ENCODE data around the gene TBC1D16. TPM values are rescaled to one million over a fixed set of nuclear protein-coding genes. Genes with fewer than 3 reads are reported as not detected.

TBC1D16 gene
- total RNA-seq, 1 donor: 0.52 TPM

GRCh38 chr17:80034791-80035686, 633 bp downstream of the TBC1D16 start:
- H3K27me3 ChIP-seq (ENCODE audit: insufficient read depth, low read length): peaks cover 21% of the 10 kb centered on the region
- peaks cover 17% of the 10 kb centered on the region for H3K4me1 ChIP-seq (ENCODE audit: insufficient read depth, low read length)
- H3K9me3 ChIP-seq (ENCODE audit: low read depth, low read length): no peaks in the 10 kb centered on the region
- peak overlapping the region; percentile 33 for H3K4me3 ChIP-seq (ENCODE audit: low read length)

GRCh38 chr17:80033840-80034239, 1.8 kb downstream of the TBC1D16 start:
- Histone ChIP-seq H3K27me3 (ENCODE audit: insufficient read depth, low read length) (peaks cover 21% of the 10 kb centered on the region), H3K4me3 (ENCODE audit: low read length) (no peak overlapping the region), H3K4me1 (ENCODE audit: insufficient read depth, low read length) (peaks cover 17% of the 10 kb centered on the region), H3K9me3 (ENCODE audit: low read depth, low read length) (no peaks in the 10 kb centered on the region)

GRCh38 chr17:80032614-80033171, 3.0 kb downstream of the TBC1D16 start:
- no peaks in the 10 kb centered on the region for H3K9me3 ChIP-seq (ENCODE audit: low read depth, low read length)
- no peak overlapping the region for H3K4me3 ChIP-seq (ENCODE audit: low read length)
- H3K4me1 ChIP-seq (ENCODE audit: insufficient read depth, low read length): peaks cover 17% of the 10 kb centered on the region
- peaks cover 16% of the 10 kb centered on the region for H3K27me3 ChIP-seq (ENCODE audit: insufficient read depth, low read length)

GRCh38 chr17:80031691-80032430, 3.8 kb downstream of the TBC1D16 start:
- H3K4me3 ChIP-seq (ENCODE audit: low read length): no peak overlapping the region
- H3K4me1 ChIP-seq (ENCODE audit: insufficient read depth, low read length): peaks cover 13% of the 10 kb centered on the region
- peaks cover 11% of the 10 kb centered on the region for H3K27me3 ChIP-seq (ENCODE audit: insufficient read depth, low read length)
- H3K9me3 ChIP-seq (ENCODE audit: low read depth, low read length): no peaks in the 10 kb centered on the region

- Histone ChIP-seq H3K27me3 (ENCODE audit: insufficient read depth, low read length) (peaks cover 9% of the 10 kb centered on the region), H3K4me1 (ENCODE audit: insufficient read depth, low read length) (peaks cover 9% of the 10 kb centered on the region), H3K9me3 (ENCODE audit: low read depth, low read length) (no peaks in the 10 kb centered on the region), H3K4me3 (ENCODE audit: low read length) (no peak overlapping the region)
These were observed 4.8 kb downstream of the TBC1D16 start for GRCh38 chr17:80030730-80031410.

GRCh38 chr17:80029258-80029974, 6.3 kb downstream of the TBC1D16 start:
- H3K27me3 ChIP-seq (ENCODE audit: insufficient read depth, low read length): peaks cover under 1% of the 10 kb centered on the region
- no peaks in the 10 kb centered on the region for H3K4me1 ChIP-seq (ENCODE audit: insufficient read depth, low read length)
- H3K9me3 ChIP-seq (ENCODE audit: low read depth, low read length): no peaks in the 10 kb centered on the region
- H3K4me3 ChIP-seq (ENCODE audit: low read length): no peak overlapping the region

- H3K9me3 ChIP-seq (ENCODE audit: low read depth, low read length): no peaks in the 10 kb centered on the region
- H3K4me1 ChIP-seq (ENCODE audit: insufficient read depth, low read length): no peaks in the 10 kb centered on the region
- no peak overlapping the region for H3K4me3 ChIP-seq (ENCODE audit: low read length)
- no peaks in the 10 kb centered on the region for H3K27me3 ChIP-seq (ENCODE audit: insufficient read depth, low read length)
These were observed 7.6 kb downstream of the TBC1D16 start for GRCh38 chr17:80028030-80028429.

GRCh38 chr17:80027043-80027435, 8.6 kb downstream of the TBC1D16 start:
- Histone ChIP-seq H3K4me1 (ENCODE audit: insufficient read depth, low read length) (no peaks in the 10 kb centered on the region), H3K4me3 (ENCODE audit: low read length) (no peak overlapping the region), H3K9me3 (ENCODE audit: low read depth, low read length) (no peaks in the 10 kb centered on the region), H3K27me3 (ENCODE audit: insufficient read depth, low read length) (no peaks in the 10 kb centered on the region)

GRCh38 chr17:80026359-80027042, 9.2 kb downstream of the TBC1D16 start:
- no peaks in the 10 kb centered on the region for H3K4me1 ChIP-seq (ENCODE audit: insufficient read depth, low read length)
- H3K4me3 ChIP-seq (ENCODE audit: low read length): no peak overlapping the region
- no peaks in the 10 kb centered on the region for H3K9me3 ChIP-seq (ENCODE audit: low read depth, low read length)
- no peaks in the 10 kb centered on the region for H3K27me3 ChIP-seq (ENCODE audit: insufficient read depth, low read length)

- Histone ChIP-seq H3K27me3 (ENCODE audit: insufficient read depth, low read length) (no peaks in the 10 kb centered on the region), H3K4me1 (ENCODE audit: insufficient read depth, low read length) (no peaks in the 10 kb centered on the region), H3K4me3 (ENCODE audit: low read length) (no peak overlapping the region), H3K9me3 (ENCODE audit: low read depth, low read length) (no peaks in the 10 kb centered on the region)
These were observed 9.9 kb downstream of the TBC1D16 start for GRCh38 chr17:80025796-80026195.

GRCh38 chr17:80025140-80025539, 10.5 kb downstream of the TBC1D16 start:
- H3K9me3 ChIP-seq (ENCODE audit: low read depth, low read length): no peaks in the 10 kb centered on the region
- H3K4me1 ChIP-seq (ENCODE audit: insufficient read depth, low read length): no peaks in the 10 kb centered on the region
- H3K27me3 ChIP-seq (ENCODE audit: insufficient read depth, low read length): no peaks in the 10 kb centered on the region
- no peak overlapping the region for H3K4me3 ChIP-seq (ENCODE audit: low read length)

GRCh38 chr17:80024206-80024972, 11.3 kb downstream of the TBC1D16 start:
- Histone ChIP-seq H3K4me3 (ENCODE audit: low read length) (no peak overlapping the region), H3K27me3 (ENCODE audit: insufficient read depth, low read length) (no peaks in the 10 kb centered on the region), H3K4me1 (ENCODE audit: insufficient read depth, low read length) (no peaks in the 10 kb centered on the region), H3K9me3 (ENCODE audit: low read depth, low read length) (no peaks in the 10 kb centered on the region)

GRCh38 chr17:80023481-80024205, 12.0 kb downstream of the TBC1D16 start:
- H3K4me1 ChIP-seq (ENCODE audit: insufficient read depth, low read length): no peaks in the 10 kb centered on the region
- no peaks in the 10 kb centered on the region for H3K9me3 ChIP-seq (ENCODE audit: low read depth, low read length)
- H3K4me3 ChIP-seq (ENCODE audit: low read length): no peak overlapping the region
- H3K27me3 ChIP-seq (ENCODE audit: insufficient read depth, low read length): no peaks in the 10 kb centered on the region

Data from mononuclear cell (primary cell).